Neural progenitor cell (in vitro differentiated cells): ENCODE results near the gene NT5C. TPM values are rescaled to one million over a fixed set of nuclear protein-coding genes. Genes with fewer than 3 reads are reported as not detected.
"Not testable (repeated sequence)": the region's sequence is repeated elsewhere in the genome, so short reads cannot be mapped to it uniquely, and the experiment has no call there.

Experiments
- DNase-seq: peaks from one replicate; pipeline ENCODE4 v3.0.0-alpha.2; 2016; ENCODE audit warnings: low spot score
- H2AFZ ChIP-seq: fragments of 200-600 bp; sonication (generic); replicated peaks from 2 replicates; pipeline ENCODE4 v1.6.1; 2016; ENCODE audit warnings: antibody characterized with exemption
- H3F3A ChIP-seq: fragments of 200-600 bp; sonication (generic); 2 replicates; pipeline ENCODE4 v1.6.1; 2016; ENCODE audit warnings: antibody characterized with exemption, low read depth
- H3K27ac ChIP-seq: fragments of 200-600 bp; sonication (generic); 2 replicates; pipeline ENCODE4 v1.5.1; 2016; ENCODE audit warnings: mild to moderate bottlenecking
- H3K27me3 ChIP-seq: fragments of 200-600 bp; sonication (generic); 2 replicates; pipeline ENCODE4 v1.6.1; 2016; ENCODE audit warnings: mild to moderate bottlenecking, moderate library complexity
- H3K36me3 ChIP-seq: fragments of 200-600 bp; sonication (generic); 2 replicates; pipeline ENCODE4 v1.5.1; 2016
- H3K4me1 ChIP-seq: fragments of 200-600 bp; sonication (generic); 2 replicates; pipeline ENCODE4 v1.6.1; 2016; ENCODE audit warnings: mixed run types
- H3K4me2 ChIP-seq: fragments of 200-600 bp; sonication (generic); 2 replicates; pipeline ENCODE4 v1.6.1; 2016
- H3K4me3 ChIP-seq: fragments of 200-600 bp; sonication (generic); 2 replicates; pipeline ENCODE4 v1.5.1; 2016
- H3K79me2 ChIP-seq: fragments of 200-600 bp; sonication (generic); 2 replicates; pipeline ENCODE4 v1.6.1; 2016; ENCODE audit warnings: low read depth
- H3K9ac ChIP-seq: fragments of 200-600 bp; sonication (generic); 2 replicates; pipeline ENCODE4 v1.6.1; 2016
- H3K9me3 ChIP-seq: fragments of 200-600 bp; sonication (generic); 2 replicates; pipeline ENCODE4 v1.5.1; 2016; ENCODE audit warnings: low read depth
- H4K20me1 ChIP-seq: fragments of 200-600 bp; sonication (generic); 2 replicates; pipeline ENCODE4 v1.6.1; 2016; ENCODE audit warnings: low read depth
- H3K27ac Mint-ChIP-seq: 3 replicates; pipeline ENCODE4 v1.8.0; 2021; ENCODE audit warnings: mixed read lengths
- H3K27me3 Mint-ChIP-seq: 2 replicates; pipeline ENCODE4 v1.8.0; 2022; ENCODE audit warnings: low read depth, mild to moderate bottlenecking, inconsistent platforms, moderate library complexity, mixed read lengths; ENCODE audit not compliant: insufficient read depth
- H3K36me3 Mint-ChIP-seq: 3 replicates; pipeline ENCODE4 v1.8.0; 2021; ENCODE audit warnings: mixed read lengths
- H3K4me1 Mint-ChIP-seq: 3 replicates; pipeline ENCODE4 v1.8.0; 2021; ENCODE audit warnings: mixed read lengths
- H3K4me3 Mint-ChIP-seq: 3 replicates; pipeline ENCODE4 v1.8.0; 2021; ENCODE audit warnings: mild to moderate bottlenecking, moderate library complexity, mixed read lengths
- H3K9me3 Mint-ChIP-seq: 3 replicates; pipeline ENCODE4 v1.8.0; 2020; ENCODE audit warnings: mixed read lengths
- EZH2 ChIP-seq: fragments of 200-600 bp; sonication (generic); IDR thresholded peaks from 2 replicates; pipeline ENCODE4 v1.6.1; 2017; ENCODE audit warnings: antibody characterized with exemption, mild to moderate bottlenecking, moderate library complexity
- EZH2phosphoT487 ChIP-seq: fragments of 200-600 bp; sonication (generic); IDR thresholded peaks from 2 replicates; pipeline ENCODE4 v1.6.1; 2017; ENCODE audit warnings: antibody characterized with exemption
- total RNA-seq: library from RNA; depleted of rRNA; stranded (reverse); fragments of >200 nt; gene quantifications from 2 replicates; pipeline ENCODE4 v1.2.3, GENCODE V29; 2015; ENCODE audit warnings: low replicate concordance
- TF ChIP-seq, protein P1 (sequence below): fragments of 200-600 bp; sonication (generic); IDR thresholded peaks from 2 replicates; pipeline ENCODE4 v1.5.1; 2017; ENCODE audit warnings: antibody characterized with exemption, mild to moderate bottlenecking

Gene NT5C
- total RNA-seq, 1 donor from 2014 or later: 45.8 TPM

- DNase-seq: no peak
- H3K9me3 Mint-ChIP-seq: no peaks in the 10 kb centered on the region
Observed at GRCh38 chr17:75128694-75129505, 2.6 kb downstream of the NT5C start.

GRCh38 chr17:75127936-75128335 is 3.6 kb downstream of the NT5C start:
- not testable (repeated sequence) for H3K4me1 ChIP-seq, DNase-seq, H3K4me2 ChIP-seq, H3K4me3 Mint-ChIP-seq, H3K4me3 ChIP-seq, H2AFZ ChIP-seq, H3K9me3 ChIP-seq, H3K36me3 Mint-ChIP-seq, H3K27me3 Mint-ChIP-seq, H3K9me3 Mint-ChIP-seq, H3K36me3 ChIP-seq, H3K27me3 ChIP-seq, H3K9ac ChIP-seq
- Histone ChIP-seq H3K79me2 (peaks cover 17% of the 10 kb centered on the region), H4K20me1 (peaks cover 16% of the 10 kb centered on the region), H3F3A (peaks cover 47% of the 10 kb centered on the region), H3K27ac (peak overlapping the region; percentile 58)
- Mint-ChIP-seq H3K27ac (peak overlapping the region; percentile 87), H3K4me1 (peaks cover 12% of the 10 kb centered on the region)

More at GRCh38 chr17:75128694-75129505, 2.6 kb downstream of the NT5C start:
- Histone ChIP-seq H3K27me3 (no peaks in the 10 kb centered on the region), H3K79me2 (peaks cover 17% of the 10 kb centered on the region), H3K27ac (peak overlapping the region; percentile 58), H2AFZ (no peak overlapping the region), H4K20me1 (peaks cover 16% of the 10 kb centered on the region), H3K9me3 (no peaks in the 10 kb centered on the region), H3F3A (peaks cover 55% of the 10 kb centered on the region), H3K4me1 (peaks cover 7% of the 10 kb centered on the region), H3K36me3 (no peaks in the 10 kb centered on the region), H3K4me2 (no peak overlapping the region), H3K9ac (no peak overlapping the region), H3K4me3 (no peak overlapping the region)
- H3K27ac Mint-ChIP-seq: no peak overlapping the region
- H3K27me3 Mint-ChIP-seq: no peaks in the 10 kb centered on the region
- peaks cover 12% of the 10 kb centered on the region for H3K4me1 Mint-ChIP-seq
- peak overlapping the region; percentile 74 for H3K4me3 Mint-ChIP-seq
- H3K36me3 Mint-ChIP-seq: peaks cover 8% of the 10 kb centered on the region
- TF ChIP-seq, protein P1, sequence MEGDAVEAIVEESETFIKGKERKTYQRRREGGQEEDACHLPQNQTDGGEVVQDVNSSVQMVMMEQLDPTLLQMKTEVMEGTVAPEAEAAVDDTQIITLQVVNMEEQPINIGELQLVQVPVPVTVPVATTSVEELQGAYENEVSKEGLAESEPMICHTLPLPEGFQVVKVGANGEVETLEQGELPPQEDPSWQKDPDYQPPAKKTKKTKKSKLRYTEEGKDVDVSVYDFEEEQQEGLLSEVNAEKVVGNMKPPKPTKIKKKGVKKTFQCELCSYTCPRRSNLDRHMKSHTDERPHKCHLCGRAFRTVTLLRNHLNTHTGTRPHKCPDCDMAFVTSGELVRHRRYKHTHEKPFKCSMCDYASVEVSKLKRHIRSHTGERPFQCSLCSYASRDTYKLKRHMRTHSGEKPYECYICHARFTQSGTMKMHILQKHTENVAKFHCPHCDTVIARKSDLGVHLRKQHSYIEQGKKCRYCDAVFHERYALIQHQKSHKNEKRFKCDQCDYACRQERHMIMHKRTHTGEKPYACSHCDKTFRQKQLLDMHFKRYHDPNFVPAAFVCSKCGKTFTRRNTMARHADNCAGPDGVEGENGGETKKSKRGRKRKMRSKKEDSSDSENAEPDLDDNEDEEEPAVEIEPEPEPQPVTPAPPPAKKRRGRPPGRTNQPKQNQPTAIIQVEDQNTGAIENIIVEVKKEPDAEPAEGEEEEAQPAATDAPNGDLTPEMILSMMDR: no peak
- TF ChIP-seq EZH2: no peak
- TF ChIP-seq EZH2phosphoT487: no peak

DNA sequence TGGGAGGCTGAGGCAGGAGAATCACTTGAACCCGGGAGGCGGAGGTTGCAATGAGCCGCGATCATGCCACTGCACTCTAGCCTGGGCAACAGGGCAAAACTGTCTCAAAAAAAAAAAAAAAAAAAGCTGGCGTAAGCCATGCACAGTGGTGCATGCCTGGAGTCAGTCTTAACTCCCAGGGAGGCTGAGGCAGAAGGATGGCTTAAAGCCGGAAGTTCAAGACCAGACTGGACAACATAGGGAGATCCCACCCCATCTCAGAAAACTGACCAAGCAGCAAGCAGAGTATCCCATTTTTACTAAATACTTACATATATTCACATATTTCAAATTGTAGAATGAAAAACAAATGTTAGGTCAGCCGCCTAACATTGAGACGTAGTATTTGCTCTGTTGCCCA is 4.6 kb downstream of the NT5C start:
- Mint-ChIP-seq H3K27me3 (peaks cover under 1% of the 10 kb centered on the region), H3K27ac (no peak overlapping the region), H3K36me3 (peaks cover 8% of the 10 kb centered on the region), H3K4me3 (no peak overlapping the region), H3K9me3 (no peaks in the 10 kb centered on the region), H3K4me1 (peaks cover 9% of the 10 kb centered on the region)
- Histone ChIP-seq H3K79me2 (peaks cover 17% of the 10 kb centered on the region), H3K4me2 (no peak overlapping the region), H2AFZ (no peak overlapping the region), H3K4me1 (peaks cover 7% of the 10 kb centered on the region), H4K20me1 (peaks cover 16% of the 10 kb centered on the region), H3K4me3 (no peak overlapping the region), H3K27ac (no peak overlapping the region), H3K36me3 (no peaks in the 10 kb centered on the region), H3K9me3 (no peaks in the 10 kb centered on the region), H3K27me3 (no peaks in the 10 kb centered on the region), H3K9ac (no peak overlapping the region), H3F3A (peaks cover 37% of the 10 kb centered on the region)
- DNase-seq: no peak
- TF ChIP-seq, protein P1: no peak
- TF ChIP-seq EZH2phosphoT487 (no peak), EZH2 (no peak)

DNA sequence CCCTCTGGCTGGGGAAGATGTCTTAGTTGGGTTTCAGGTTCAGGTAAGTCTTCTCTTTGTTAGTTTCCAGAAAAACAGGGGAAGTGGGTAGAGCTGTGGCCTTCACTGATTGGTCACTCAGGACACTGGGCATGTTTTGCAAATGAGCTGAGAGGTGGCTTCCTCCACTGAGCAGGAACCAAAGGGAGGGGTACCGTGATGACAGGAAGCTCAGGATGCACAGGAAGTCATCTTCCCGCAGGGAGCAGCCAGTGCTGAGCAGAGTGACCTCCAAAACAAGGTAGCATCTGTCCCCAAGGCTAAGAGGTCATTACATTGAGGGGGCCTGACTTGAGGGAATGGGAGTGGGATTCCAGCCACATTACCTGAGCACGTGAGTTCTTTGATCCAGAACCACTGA is 5.6 kb downstream of the NT5C start:
- H3K36me3 Mint-ChIP-seq: peaks cover 10% of the 10 kb centered on the region
- H3F3A ChIP-seq: peaks cover 27% of the 10 kb centered on the region
- H3K27ac ChIP-seq: no peak overlapping the region
- H3K4me2 ChIP-seq: no peak overlapping the region
- no peaks in the 10 kb centered on the region for H3K9me3 Mint-ChIP-seq
- no peak overlapping the region for H3K4me3 Mint-ChIP-seq
- H3K9me3 ChIP-seq: no peaks in the 10 kb centered on the region
- no peak overlapping the region for H2AFZ ChIP-seq
- H3K27me3 Mint-ChIP-seq: peaks cover 3% of the 10 kb centered on the region
- H3K27me3 ChIP-seq: no peaks in the 10 kb centered on the region
- TF ChIP-seq EZH2 (no peak), EZH2phosphoT487 (no peak)
- TF ChIP-seq, protein P1: no peak
- H3K79me2 ChIP-seq: peaks cover 17% of the 10 kb centered on the region
- DNase-seq: no peak
- H3K4me1 Mint-ChIP-seq: peaks cover 9% of the 10 kb centered on the region
- no peaks in the 10 kb centered on the region for H3K36me3 ChIP-seq
- H3K4me3 ChIP-seq: no peak overlapping the region
- peaks cover 7% of the 10 kb centered on the region for H3K4me1 ChIP-seq
- peaks cover 16% of the 10 kb centered on the region for H4K20me1 ChIP-seq
- H3K9ac ChIP-seq: no peak overlapping the region
- no peak overlapping the region for H3K27ac Mint-ChIP-seq
